ENCODE results near the gene DNAH6. TPM values are rescaled to one million over a fixed set of nuclear protein-coding genes. Genes with fewer than 3 reads are reported as not detected.
"Not testable (repeated sequence)": the region's sequence is repeated elsewhere in the genome, so short reads cannot be mapped to it uniquely, and the experiment has no call there.

DNAH6 gene
- total RNA-seq: 0.05 TPM
- long read RNA-seq: 0 reads

- peak; percentile 92 for DNase-seq (ENCODE audit: missing footprints)
- intact Hi-C loops (cut with DNase I): no loop called here
- peak; percentile 99 for ATAC-seq
These were observed at the start of gene DNAH6 for GRCh38 chr2:84516234-84516986. Gene DNAH6 (plus strand): TSS chr2:84516498. CDS start chr2:84517827, 1,329 bp downstream.

GRCh38 chr2:84467389-84467788 lies 48.9 kb upstream of the DNAH6 start:
- intact Hi-C loops (cut with DNase I): no loop called here
- ATAC-seq: no peak
- no peak for DNase-seq (ENCODE audit: missing footprints)

- DNase-seq (ENCODE audit: missing footprints); intact Hi-C loops (cut with DNase I); ATAC-seq: not testable (repeated sequence)
These were observed 43.9 kb upstream of the DNAH6 start for GRCh38 chr2:84472423-84472822.

- intact Hi-C loops (cut with DNase I): no loop called here
- DNase-seq (ENCODE audit: missing footprints) (no peak), ATAC-seq (no peak)
These were observed 43.3 kb upstream of the DNAH6 start for GRCh38 chr2:84472856-84473565.

- intact Hi-C loops (cut with DNase I): no loop called here
- DNase-seq (ENCODE audit: missing footprints) (no peak), ATAC-seq (no peak)
These were observed 42.1 kb upstream of the DNAH6 start for GRCh38 chr2:84474176-84474575.

- intact Hi-C loops (cut with DNase I): no loop called here
These were observed 38.4 kb upstream of the DNAH6 start for GRCh38 chr2:84477886-84478285.

GRCh38 chr2:84478867-84479266 lies 37.4 kb upstream of the DNAH6 start:
- intact Hi-C loops (cut with DNase I): no loop called here
- no peak for ATAC-seq
- DNase-seq (ENCODE audit: missing footprints): no peak

More at GRCh38 chr2:84477886-84478285, 38.4 kb upstream of the DNAH6 start:
- no peak for ATAC-seq
- no peak for DNase-seq (ENCODE audit: missing footprints)

GRCh38 chr2:84481702-84482101 lies 34.6 kb upstream of the DNAH6 start:
- no peak for ATAC-seq
- intact Hi-C loops (cut with DNase I): no loop called here
- DNase-seq (ENCODE audit: missing footprints): no peak

- ATAC-seq (no peak), DNase-seq (ENCODE audit: missing footprints) (no peak)
- intact Hi-C loops (cut with DNase I): no loop called here
These were observed 33.7 kb upstream of the DNAH6 start for GRCh38 chr2:84482603-84483002.

GRCh38 chr2:84483320-84483719 lies 33.0 kb upstream of the DNAH6 start:
- DNase-seq (ENCODE audit: missing footprints) (no peak), ATAC-seq (no peak)
- intact Hi-C loops (cut with DNase I): no loop called here

- DNase-seq (ENCODE audit: missing footprints): no peak
- ATAC-seq: no peak
- intact Hi-C loops (cut with DNase I): no loop called here
These were observed 29.7 kb upstream of the DNAH6 start for GRCh38 chr2:84486441-84487115.

- DNase-seq (ENCODE audit: missing footprints) (no peak), ATAC-seq (peak; percentile 71)
- intact Hi-C loops (cut with DNase I): no loop called here
These were observed 28.9 kb upstream of the DNAH6 start for GRCh38 chr2:84487298-84487996.

- intact Hi-C loops (cut with DNase I): no loop called here
- no peak for DNase-seq (ENCODE audit: missing footprints)
These were observed 25.0 kb upstream of the DNAH6 start for GRCh38 chr2:84491256-84491655.

GRCh38 chr2:84491741-84492140 lies 24.6 kb upstream of the DNAH6 start:
- ATAC-seq: no peak
- intact Hi-C loops (cut with DNase I): no loop called here

More at GRCh38 chr2:84491256-84491655, 25.0 kb upstream of the DNAH6 start:
- no peak for ATAC-seq

GRCh38 chr2:84492571-84492970 lies 23.7 kb upstream of the DNAH6 start:
- intact Hi-C loops (cut with DNase I): no loop called here
- DNase-seq (ENCODE audit: missing footprints) (no peak), ATAC-seq (no peak)

More at GRCh38 chr2:84491741-84492140, 24.6 kb upstream of the DNAH6 start:
- DNase-seq (ENCODE audit: missing footprints): no peak

GRCh38 chr2:84493514-84493913 lies 22.8 kb upstream of the DNAH6 start:
- ATAC-seq (no peak), DNase-seq (ENCODE audit: missing footprints) (no peak)
- intact Hi-C loops (cut with DNase I): no loop called here

GRCh38 chr2:84494070-84494469 lies 22.2 kb upstream of the DNAH6 start:
- DNase-seq (ENCODE audit: missing footprints): no peak
- intact Hi-C loops (cut with DNase I): no loop called here
- ATAC-seq: no peak

- intact Hi-C loops (cut with DNase I): loop anchor here (1.0 to 5.0 kb wide), 4 partner anchors 137 to 432 kb away; no protein-coding TSS in a partner anchor
- no peak for DNase-seq (ENCODE audit: missing footprints)
- peak; percentile 69 for ATAC-seq
These were observed 20.7 kb upstream of the DNAH6 start for GRCh38 chr2:84495539-84496146.

All from Right ventricle myocardium inferior (tissue), 1 donor.